GM18951 (cell line): Measurements from ENCODE around the gene TRMO.

ENCODE experiments used
- POLR2A ChIP-seq: IDR thresholded peaks from 4 replicates; pipeline ENCODE4 v1.6.1; 2011; ENCODE audit warnings: mild to moderate bottlenecking; ENCODE audit not compliant: insufficient read length, insufficient read depth; ENCODE audit errors: extremely low read depth
- in situ Hi-C: fragments of 300-500 bp; cut with MboI; formaldehyde crosslinking; loops from one replicate; pipeline ENCODE4 v1.12.0; 2022; ENCODE audit warnings: low sequenced_read_pairs, mixed read lengths, inconsistent platforms; ENCODE audit not compliant: unreplicated experiment

Gene TRMO

GRCh38 chr9:97925497-97926334 is 3.4 kb upstream of the TRMO start:
- TF ChIP-seq POLR2A = no peak
- in situ Hi-C loops = no loop called here

- in situ Hi-C loops = no loop called here
- no peak for TF ChIP-seq POLR2A
Measured at GRCh38 chr9:97924386-97924785, 2.1 kb upstream of the TRMO start.

- TF ChIP-seq POLR2A = no peak
- in situ Hi-C loops = no loop called here
Measured at GRCh38 chr9:97923529-97924108, 1.3 kb upstream of the TRMO start.

- no peak for TF ChIP-seq POLR2A
- in situ Hi-C loops = no loop called here
Measured at GRCh38 chr9:97919217-97919813, 3.0 kb downstream of the TRMO start.

- in situ Hi-C loops = no loop called here
- no peak for TF ChIP-seq POLR2A
Measured at GRCh38 chr9:97918611-97919010, 3.7 kb downstream of the TRMO start.

GRCh38 chr9:97911970-97912369 is 10.3 kb downstream of the TRMO start:
- in situ Hi-C loops = no loop called here
- TF ChIP-seq POLR2A = no peak

- TF ChIP-seq POLR2A = no peak
- in situ Hi-C loops = no loop called here
Measured at GRCh38 chr9:97911528-97911927, 10.8 kb downstream of the TRMO start.

GRCh38 chr9:97910357-97910756 is 11.9 kb downstream of the TRMO start:
- in situ Hi-C loops = no loop called here
- no peak for TF ChIP-seq POLR2A

- in situ Hi-C loops = no loop called here
- no peak for TF ChIP-seq POLR2A
Measured at GRCh38 chr9:97908705-97909104, 13.6 kb downstream of the TRMO start.

GRCh38 chr9:97907632-97908031 is 14.7 kb downstream of the TRMO start:
- in situ Hi-C loops = no loop called here
- no peak for TF ChIP-seq POLR2A

GRCh38 chr9:97907046-97907445 is 15.3 kb downstream of the TRMO start:
- in situ Hi-C loops = no loop called here
- TF ChIP-seq POLR2A = no peak

GRCh38 chr9:97906236-97906831 is 16.0 kb downstream of the TRMO start:
- TF ChIP-seq POLR2A = no peak
- in situ Hi-C loops = no loop called here

- in situ Hi-C loops = no loop called here
- TF ChIP-seq POLR2A = no peak
Measured at GRCh38 chr9:97905228-97905627, 17.1 kb downstream of the TRMO start.
